MM.1S (cell line): ENCODE results near the gene STX8.

ENCODE experiments used
- DNase-seq: peaks from one replicate; pipeline ENCODE4 v3.0.0-alpha.2; 2015
- H2AFZ ChIP-seq: fragments of 300-600 bp; sonication (generic); 2 replicates; pipeline ENCODE4 v1.6.0; 2016; ENCODE audit warnings: antibody characterized with exemption, low read length
- H3F3A ChIP-seq: fragments of 300-600 bp; sonication (generic); 2 replicates; pipeline ENCODE4 v1.6.1; 2016; ENCODE audit warnings: mild to moderate bottlenecking, antibody characterized with exemption, low read length, moderate library complexity, mixed read lengths; ENCODE audit not compliant: insufficient read depth
- H3K27ac ChIP-seq: fragments of 300-600 bp; sonication (generic); 2 replicates; pipeline ENCODE4 v1.5.1; 2016; ENCODE audit warnings: mild to moderate bottlenecking, low read length
- H3K27me3 ChIP-seq: fragments of 300-600 bp; sonication (generic); replicated peaks from 2 replicates; pipeline ENCODE4 v1.6.0; 2016; ENCODE audit warnings: low read length; ENCODE audit not compliant: insufficient read depth
- H3K36me3 ChIP-seq: fragments of 300-600 bp; sonication (generic); replicated peaks from 2 replicates; pipeline ENCODE4 v1.6.1; 2016; ENCODE audit warnings: mild to moderate bottlenecking, low read length, mixed read lengths; ENCODE audit not compliant: insufficient read depth
- H3K4me1 ChIP-seq: fragments of 300-600 bp; sonication (generic); 2 replicates; pipeline ENCODE4 v1.6.1; 2016; ENCODE audit warnings: low read length, mixed read lengths
- H3K4me2 ChIP-seq: fragments of 300-600 bp; sonication (generic); 2 replicates; pipeline ENCODE4 v1.6.0; 2016; ENCODE audit warnings: low read depth, low read length
- H3K4me3 ChIP-seq: fragments of 300-600 bp; sonication (generic); 2 replicates; pipeline ENCODE4 v1.5.1; 2016; ENCODE audit warnings: low read length, mixed read lengths
- H3K79me2 ChIP-seq: fragments of 300-600 bp; sonication (generic); 2 replicates; pipeline ENCODE4 v1.6.1; 2016; ENCODE audit warnings: mixed run types, low read length, mixed read lengths
- H3K9ac ChIP-seq: fragments of 300-600 bp; sonication (generic); 2 replicates; pipeline ENCODE4 v1.6.1; 2016; ENCODE audit warnings: low read length, mixed read lengths
- H3K9me2 ChIP-seq: fragments of 300-600 bp; sonication (generic); replicated peaks from 2 replicates; pipeline ENCODE4 v1.6.1; 2016; ENCODE audit warnings: mild to moderate bottlenecking, low read length, mixed read lengths; ENCODE audit not compliant: insufficient read depth
- H3K9me3 ChIP-seq: fragments of 300-600 bp; sonication (generic); replicated peaks from 2 replicates; pipeline ENCODE4 v1.6.1; 2016; ENCODE audit warnings: mild to moderate bottlenecking, low read length, mixed read lengths; ENCODE audit not compliant: insufficient read depth
- H4K20me1 ChIP-seq: fragments of 300-600 bp; sonication (generic); 2 replicates; pipeline ENCODE4 v1.6.1; 2016; ENCODE audit warnings: mild to moderate bottlenecking, low read length, moderate library complexity, mixed read lengths; ENCODE audit not compliant: insufficient read depth
- EZH2 ChIP-seq: fragments of 300-600 bp; sonication (generic); optimal IDR thresholded peaks from 2 replicates; pipeline ENCODE3; 2017; ENCODE audit warnings: low read depth, mild to moderate bottlenecking, antibody characterized with exemption, low read length, mixed read lengths
- EZH2phosphoT487 ChIP-seq: fragments of 300-600 bp; sonication (generic); IDR thresholded peaks from 2 replicates; pipeline ENCODE4 v1.6.1; 2018; ENCODE audit warnings: antibody characterized with exemption, low read length
- TF ChIP-seq, protein P1 (sequence below): fragments of 300-600 bp; sonication (generic); IDR thresholded peaks from 2 replicates; pipeline ENCODE4 v1.5.1; 2016; ENCODE audit warnings: antibody characterized with exemption, low read length, mixed read lengths

STX8 gene

DNA sequence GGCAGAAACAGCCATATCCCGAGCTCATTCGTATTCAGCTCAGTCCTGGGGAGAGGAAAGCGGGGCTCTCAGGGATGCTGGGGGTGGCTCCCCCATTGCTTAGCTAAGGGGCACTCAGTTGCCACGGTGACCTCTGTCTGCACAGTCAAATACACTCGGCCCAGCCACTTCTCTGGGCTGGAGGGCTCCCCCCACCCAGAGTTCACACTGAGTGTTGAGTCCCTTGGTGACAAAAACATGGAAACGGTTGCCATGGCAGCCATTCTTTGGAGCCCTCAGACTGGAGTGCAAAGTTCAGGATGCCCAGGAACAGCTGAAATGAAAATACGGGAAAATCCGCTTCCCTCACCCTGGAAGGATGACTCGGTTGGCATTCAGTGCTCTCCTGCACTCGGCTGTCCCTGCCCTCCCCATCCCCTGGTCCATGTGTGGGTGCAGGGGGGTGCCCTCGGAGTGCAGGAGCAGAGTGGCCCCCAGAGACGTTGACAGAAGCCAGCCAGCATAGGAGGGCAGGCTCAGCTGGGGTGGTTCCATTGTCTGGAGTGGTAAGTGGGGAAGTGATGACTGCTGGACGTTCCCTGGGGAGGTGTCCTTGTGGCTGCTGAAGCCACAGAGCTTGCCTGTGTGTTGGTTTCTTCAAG, 337.8 kb downstream of the STX8 start:
- Histone ChIP-seq H4K20me1 (no peaks in the 10 kb centered on the region), H3K9ac (no peak overlapping the region), H3K9me2 (no peaks in the 10 kb centered on the region), H3K36me3 (no peaks in the 10 kb centered on the region), H2AFZ (no peak overlapping the region), H3K9me3 (no peaks in the 10 kb centered on the region), H3K79me2 (no peaks in the 10 kb centered on the region), H3F3A (no peaks in the 10 kb centered on the region), H3K27ac (no peak overlapping the region), H3K4me3 (no peak overlapping the region), H3K4me1 (no peaks in the 10 kb centered on the region), H3K4me2 (no peak overlapping the region), H3K27me3 (peaks cover 17% of the 10 kb centered on the region)
- TF ChIP-seq EZH2 = no peak
- TF ChIP-seq EZH2phosphoT487 = no peak
- TF ChIP-seq, protein P1, sequence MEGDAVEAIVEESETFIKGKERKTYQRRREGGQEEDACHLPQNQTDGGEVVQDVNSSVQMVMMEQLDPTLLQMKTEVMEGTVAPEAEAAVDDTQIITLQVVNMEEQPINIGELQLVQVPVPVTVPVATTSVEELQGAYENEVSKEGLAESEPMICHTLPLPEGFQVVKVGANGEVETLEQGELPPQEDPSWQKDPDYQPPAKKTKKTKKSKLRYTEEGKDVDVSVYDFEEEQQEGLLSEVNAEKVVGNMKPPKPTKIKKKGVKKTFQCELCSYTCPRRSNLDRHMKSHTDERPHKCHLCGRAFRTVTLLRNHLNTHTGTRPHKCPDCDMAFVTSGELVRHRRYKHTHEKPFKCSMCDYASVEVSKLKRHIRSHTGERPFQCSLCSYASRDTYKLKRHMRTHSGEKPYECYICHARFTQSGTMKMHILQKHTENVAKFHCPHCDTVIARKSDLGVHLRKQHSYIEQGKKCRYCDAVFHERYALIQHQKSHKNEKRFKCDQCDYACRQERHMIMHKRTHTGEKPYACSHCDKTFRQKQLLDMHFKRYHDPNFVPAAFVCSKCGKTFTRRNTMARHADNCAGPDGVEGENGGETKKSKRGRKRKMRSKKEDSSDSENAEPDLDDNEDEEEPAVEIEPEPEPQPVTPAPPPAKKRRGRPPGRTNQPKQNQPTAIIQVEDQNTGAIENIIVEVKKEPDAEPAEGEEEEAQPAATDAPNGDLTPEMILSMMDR = no peak
- no peak for DNase-seq

DNA sequence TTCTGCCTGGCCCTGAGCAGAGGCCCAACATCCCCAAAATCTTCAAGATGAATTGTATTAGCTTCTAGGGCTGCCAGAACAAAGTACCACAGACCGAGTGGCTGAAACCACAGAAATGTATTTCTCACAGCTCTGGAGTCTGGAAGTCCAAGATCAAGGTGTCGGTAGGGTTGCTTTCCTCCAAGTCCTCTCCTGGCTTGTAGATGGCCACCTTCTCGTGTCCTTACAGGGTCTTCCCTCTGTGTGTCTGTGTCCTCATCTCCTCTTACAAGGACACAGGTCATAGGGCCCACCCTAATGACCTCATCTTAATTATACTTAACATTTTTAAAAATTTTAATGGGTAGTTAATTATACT, 338.6 kb downstream of the STX8 start:
- Histone ChIP-seq H3K4me2 (no peak overlapping the region), H3K4me3 (no peak overlapping the region), H2AFZ (no peak overlapping the region), H4K20me1 (no peaks in the 10 kb centered on the region), H3K9me2 (no peaks in the 10 kb centered on the region), H3K79me2 (no peaks in the 10 kb centered on the region), H3K36me3 (no peaks in the 10 kb centered on the region), H3K4me1 (no peaks in the 10 kb centered on the region), H3K27me3 (peaks cover 24% of the 10 kb centered on the region), H3K27ac (no peak overlapping the region), H3K9ac (no peak overlapping the region), H3F3A (no peaks in the 10 kb centered on the region), H3K9me3 (no peaks in the 10 kb centered on the region)
- DNase-seq = no peak
- TF ChIP-seq EZH2phosphoT487 (no peak), EZH2 (no peak)
- TF ChIP-seq, protein P1 = no peak

DNA sequence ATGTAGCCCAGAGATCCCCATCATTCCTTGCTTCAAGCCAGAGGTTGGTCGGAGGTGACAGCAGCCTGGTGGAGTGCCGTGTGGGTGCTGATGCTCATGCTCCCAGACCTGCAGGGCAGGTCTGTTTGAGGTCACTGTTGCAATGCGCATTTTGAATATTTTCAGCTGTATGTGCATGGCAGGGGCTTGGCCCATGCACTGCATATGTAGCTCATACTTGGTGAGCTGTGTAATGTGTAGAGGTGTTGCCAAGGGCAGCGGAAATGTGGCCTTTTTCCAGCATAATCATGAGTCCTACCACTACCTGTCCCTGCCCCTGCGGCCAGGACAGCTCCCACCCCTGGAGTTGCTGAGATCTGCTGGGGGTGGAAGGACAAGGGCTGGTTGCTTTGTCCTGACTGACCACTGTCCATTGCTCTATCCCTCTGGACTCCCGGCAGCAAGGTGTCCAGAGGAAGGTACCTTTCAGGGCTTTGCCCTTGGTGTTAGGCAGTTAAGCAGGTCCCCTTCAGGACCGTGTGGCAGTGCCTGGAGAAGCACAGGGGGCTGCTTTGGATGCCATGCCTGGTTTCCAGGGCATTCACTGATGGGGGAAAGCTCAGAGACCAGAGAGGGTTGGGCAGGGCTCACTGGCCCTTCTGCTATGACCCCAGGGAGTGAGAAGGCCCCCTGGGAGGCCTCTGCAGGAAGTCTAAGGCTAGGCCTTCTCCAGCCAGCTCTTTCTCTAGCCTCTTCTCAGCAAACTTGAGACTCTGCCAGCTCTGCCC, 339.2 kb downstream of the STX8 start:
- Histone ChIP-seq H4K20me1 (no peaks in the 10 kb centered on the region), H3K27ac (no peak overlapping the region), H3K36me3 (no peaks in the 10 kb centered on the region), H3K9ac (no peak overlapping the region), H3K4me1 (no peaks in the 10 kb centered on the region), H3K9me3 (no peaks in the 10 kb centered on the region), H3K79me2 (no peaks in the 10 kb centered on the region), H3K4me3 (no peak overlapping the region), H3K9me2 (no peaks in the 10 kb centered on the region), H3K4me2 (no peak overlapping the region), H3F3A (no peaks in the 10 kb centered on the region), H3K27me3 (peaks cover 25% of the 10 kb centered on the region), H2AFZ (no peak overlapping the region)
- TF ChIP-seq, protein P1 = no peak
- TF ChIP-seq EZH2 (no peak), EZH2phosphoT487 (no peak)
- no peak for DNase-seq
